ENCODE measurements around the gene METTL25. TPM values are rescaled to one million over a fixed set of nuclear protein-coding genes. Genes with fewer than 3 reads are reported as not detected.

The METTL25 gene
- total RNA-seq, 4 donors from 2014 or later = 10.5 to 13.0 (median 11.8) TPM

- DNase-seq = no peak
- in situ Hi-C loops (cut with MboI; ENCODE audit: low sequenced_read_pairs in 4 of 4) = no loop called here
Measured at GRCh38 chr12:82326905-82327503, 31.3 kb upstream of the METTL25 start.

DNA sequence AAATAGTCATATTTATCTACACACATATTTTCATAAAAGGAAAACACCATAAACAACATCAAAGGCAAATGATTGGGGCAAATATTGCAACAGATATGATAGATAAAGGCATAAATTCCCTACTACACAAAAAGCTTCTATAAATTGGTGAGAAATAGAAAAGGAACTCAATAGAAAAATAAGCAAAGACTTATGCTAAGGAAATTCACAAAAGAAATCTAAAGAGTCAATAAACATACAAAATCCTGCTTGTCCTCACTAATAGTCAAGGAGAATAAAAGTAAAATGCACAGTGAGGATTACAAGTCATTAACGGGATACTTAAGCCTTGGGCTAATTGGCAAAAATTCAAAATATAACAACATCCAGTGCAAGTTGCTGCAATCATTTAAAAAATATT is 30.5 kb upstream of the METTL25 start:
- no peak for DNase-seq
- Histone ChIP-seq H3K27ac (no peak overlapping the region), H3K27me3 (no peaks in the 10 kb centered on the region), H3K9me3 (no peaks in the 10 kb centered on the region), H3K4me1 (peaks cover 0 to 5% of the 10 kb centered on the region in 2 donors), H3K4me3 (no peak overlapping the region), H3K36me3 (no peaks in the 10 kb centered on the region)
- in situ Hi-C loops (cut with MboI; ENCODE audit: low sequenced_read_pairs in 4 of 4) (no loop called here), intact Hi-C loops (cut with DNase I; ENCODE audit: low total_unique reads) (no loop called here)
- ATAC-seq = no peak
- no peak for TF ChIP-seq CTCF (IDR thresholded peaks at IDR 0.05 in 4 of 5, conservative IDR thresholded peaks at IDR 0.05 in 1 of 5)
- TF ChIP-seq POLR2A (IDR thresholded peaks at IDR 0.05) = no peak

More at GRCh38 chr12:82326905-82327503, 31.3 kb upstream of the METTL25 start:
- H3K27me3 ChIP-seq = no peaks in the 10 kb centered on the region
- intact Hi-C loops (cut with DNase I; ENCODE audit: low total_unique reads) = no loop called here
- H3K27ac ChIP-seq = no peak overlapping the region
- ATAC-seq = no peak
- TF ChIP-seq CTCF (IDR thresholded peaks at IDR 0.05 in 4 of 5, conservative IDR thresholded peaks at IDR 0.05 in 1 of 5) (peak in 2 of 5 experiments; percentile 16 to 19), POLR2A (IDR thresholded peaks at IDR 0.05) (no peak)
- no peaks in the 10 kb centered on the region for H3K36me3 ChIP-seq
- H3K4me3 ChIP-seq = no peak overlapping the region
- H3K9me3 ChIP-seq = no peaks in the 10 kb centered on the region
- H3K4me1 ChIP-seq = peaks cover 0 to 5% of the 10 kb centered on the region in 2 donors

DNA sequence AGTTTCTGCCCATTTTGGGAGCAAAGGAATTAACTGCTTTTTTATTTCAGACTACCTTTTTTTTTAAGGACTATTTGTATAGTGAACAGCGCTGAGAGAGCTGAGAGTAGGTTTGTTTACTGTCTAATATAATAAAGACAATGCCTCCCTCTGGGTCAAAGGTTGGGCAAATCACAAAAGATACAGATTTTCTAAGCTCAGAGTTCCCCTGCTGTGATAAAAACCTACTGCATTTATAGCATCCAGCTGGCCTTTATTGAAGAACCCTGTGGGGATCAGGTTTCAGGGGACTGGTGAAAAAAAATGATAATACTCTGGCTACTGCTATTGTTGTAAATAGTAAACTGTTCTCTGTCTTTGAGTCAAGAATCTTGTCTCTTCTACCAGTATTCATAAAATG is 28.8 kb upstream of the METTL25 start:
- ATAC-seq (no peak), DNase-seq (no peak)
- intact Hi-C loops (cut with DNase I; ENCODE audit: low total_unique reads) = no loop called here
- in situ Hi-C loops (cut with MboI; ENCODE audit: low sequenced_read_pairs in 4 of 4) = no loop called here
- TF ChIP-seq CTCF (IDR thresholded peaks at IDR 0.05 in 4 of 5, conservative IDR thresholded peaks at IDR 0.05 in 1 of 5) = no peak
- no peak for TF ChIP-seq POLR2A (IDR thresholded peaks at IDR 0.05)
- Histone ChIP-seq H3K4me1 (peaks cover 0 to 5% of the 10 kb centered on the region in 2 donors), H3K4me3 (no peak overlapping the region), H3K36me3 (no peaks in the 10 kb centered on the region), H3K27me3 (no peaks in the 10 kb centered on the region), H3K27ac (no peak overlapping the region), H3K9me3 (no peaks in the 10 kb centered on the region)

- no peak for DNase-seq
- Histone ChIP-seq H3K27ac (no peak overlapping the region), H3K27me3 (no peaks in the 10 kb centered on the region), H3K36me3 (peaks cover 0 to 43% of the 10 kb centered on the region in 2 donors), H3K4me3 (no peak overlapping the region), H3K9me3 (no peaks in the 10 kb centered on the region), H3K4me1 (peaks cover 0 to 4% of the 10 kb centered on the region in 2 donors)
- no peak for ATAC-seq
- in situ Hi-C loops (cut with MboI; ENCODE audit: low sequenced_read_pairs in 4 of 4) (no loop called here), intact Hi-C loops (cut with DNase I; ENCODE audit: low total_unique reads) (no loop called here)
- no peak for TF ChIP-seq CTCF (IDR thresholded peaks at IDR 0.05 in 4 of 5, conservative IDR thresholded peaks at IDR 0.05 in 1 of 5)
- TF ChIP-seq POLR2A (IDR thresholded peaks at IDR 0.05) = no peak
Measured at GRCh38 chr12:82350161-82350560, 8.2 kb upstream of the METTL25 start.

GRCh38 chr12:82351390-82351789 is 6.9 kb upstream of the METTL25 start:
- Histone ChIP-seq H3K4me1 (peaks cover 12 to 16% of the 10 kb centered on the region in 2 donors), H3K27ac (no peak overlapping the region), H3K36me3 (peaks cover 0 to 55% of the 10 kb centered on the region in 2 donors), H3K4me3 (no peak overlapping the region), H3K27me3 (no peaks in the 10 kb centered on the region), H3K9me3 (no peaks in the 10 kb centered on the region)
- intact Hi-C loops (cut with DNase I; ENCODE audit: low total_unique reads) = no loop called here
- ATAC-seq (no peak), DNase-seq (no peak)
- in situ Hi-C loops (cut with MboI; ENCODE audit: low sequenced_read_pairs in 4 of 4) = no loop called here
- no peak for TF ChIP-seq CTCF (IDR thresholded peaks at IDR 0.05 in 4 of 5, conservative IDR thresholded peaks at IDR 0.05 in 1 of 5)
- no peak for TF ChIP-seq POLR2A (IDR thresholded peaks at IDR 0.05)
